ENCODE results near the gene GUCY1A2. TPM values are rescaled to one million over a fixed set of nuclear protein-coding genes. Genes with fewer than 3 reads are reported as not detected.

The GUCY1A2 gene
- total and polyA plus RNA-seq, 2 donors (not counting 3 experiments of a cell fraction or from before 2014, with no cell fraction given), result 0.02 to 0.03 TPM

DNA sequence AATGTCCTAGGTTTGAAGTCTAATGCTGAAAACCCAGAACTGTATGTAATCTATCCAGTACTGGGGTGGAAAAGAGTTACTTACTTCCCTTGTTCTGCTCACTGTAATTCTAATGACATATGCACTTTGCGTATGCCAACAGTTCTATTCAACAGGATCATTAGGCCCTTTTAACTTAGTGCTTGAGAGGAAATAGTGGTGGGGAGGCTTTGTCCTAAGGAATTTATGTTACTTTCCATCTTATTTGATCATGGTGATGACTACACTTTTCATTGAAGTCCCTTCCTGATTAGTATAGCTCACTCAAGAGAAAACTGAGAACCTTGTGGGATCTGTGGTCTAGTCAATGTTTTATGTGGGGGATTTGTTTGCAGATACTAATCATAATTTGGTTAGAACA lies 348.2 kb downstream of the GUCY1A2 start:
- DNase-seq (ENCODE audit: low read depth, low spot score), result no peak
- intact Hi-C loops (cut with micrococcal nuclease), result no loop called here
- Histone ChIP-seq H3K4me1 (ENCODE audit: control insufficient read depth, extremely low read depth, insufficient read depth, low read length) (no peaks in the 10 kb centered on the region), H3K27ac (ENCODE audit: insufficient read depth, low read depth, low read length) (no peak overlapping the region), H3K9me3 (replicated peaks; ENCODE audit: control insufficient read depth, insufficient read depth, low read length) (no peaks in the 10 kb centered on the region), H2AFZ (ENCODE audit: low read depth, low read length) (no peak overlapping the region), H3K4me2 (ENCODE audit: insufficient read depth, low read length) (no peak overlapping the region), H3K79me2 (ENCODE audit: control insufficient read depth, insufficient read depth, low read length) (no peaks in the 10 kb centered on the region), H3K9ac (replicated peaks; ENCODE audit: extremely low read depth, insufficient read depth, low read length) (no peak overlapping the region), H3K4me3 (replicated peaks in 1 of 3; ENCODE audit: insufficient read depth in 1 of 3, low read depth in 1 of 3, low read length in 3 of 3) (no peak overlapping the region), H3K36me3 (ENCODE audit: control insufficient read depth in 2 of 2, extremely low read depth in 1 of 2, insufficient read depth in 2 of 2, low read length in 2 of 2) (no peaks in the 10 kb centered on the region), H3K9me1 (replicated peaks; ENCODE audit: control insufficient read depth, extremely low read depth, insufficient read depth, low read length) (no peaks in the 10 kb centered on the region), H4K20me1 (replicated peaks; ENCODE audit: control insufficient read depth, extremely low read depth, insufficient read depth, low read length) (no peaks in the 10 kb centered on the region), H3K27me3 (ENCODE audit: control insufficient read depth in 2 of 2, insufficient read depth in 2 of 2, low read length in 2 of 2) (no peaks in the 10 kb centered on the region)
- dilution Hi-C loops (cut with MboI; ENCODE audit: extremely low pct_ligation_motif_present, low sequenced_read_pairs), result no loop called here
- no TSS peak for BruUV-seq (replicated peaks)
- TF ChIP-seq POLR2A (IDR thresholded peaks at IDR 0.05; ENCODE audit: low read depth, low read length), result no peak
- TF ChIP-seq JUN (IDR thresholded peaks at IDR 0.05; ENCODE audit: borderline replicate concordance, insufficient read depth, insufficient read length, low read depth), result no peak
- TF ChIP-seq EZH2 (IDR thresholded peaks at IDR 0.05; ENCODE audit: borderline replicate concordance, low read depth, low read length, severe bottlenecking), result no peak
- TF ChIP-seq, protein P1, sequence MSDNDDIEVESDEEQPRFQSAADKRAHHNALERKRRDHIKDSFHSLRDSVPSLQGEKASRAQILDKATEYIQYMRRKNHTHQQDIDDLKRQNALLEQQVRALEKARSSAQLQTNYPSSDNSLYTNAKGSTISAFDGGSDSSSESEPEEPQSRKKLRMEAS (IDR thresholded peaks at IDR 0.05; ENCODE audit: insufficient read depth, insufficient read length), result no peak
- no peak for TF ChIP-seq GATA2 (IDR thresholded peaks at IDR 0.05; ENCODE audit: insufficient read depth, insufficient read length, low read depth, low read length)
- no peak for TF ChIP-seq MYC (IDR thresholded peaks at IDR 0.05; ENCODE audit: low read depth, low read length)
- no peak for TF ChIP-seq POLR2AphosphoS5 (IDR thresholded peaks at IDR 0.05; ENCODE audit: insufficient read depth, low read depth, low read length)
- TF ChIP-seq, protein P2, sequence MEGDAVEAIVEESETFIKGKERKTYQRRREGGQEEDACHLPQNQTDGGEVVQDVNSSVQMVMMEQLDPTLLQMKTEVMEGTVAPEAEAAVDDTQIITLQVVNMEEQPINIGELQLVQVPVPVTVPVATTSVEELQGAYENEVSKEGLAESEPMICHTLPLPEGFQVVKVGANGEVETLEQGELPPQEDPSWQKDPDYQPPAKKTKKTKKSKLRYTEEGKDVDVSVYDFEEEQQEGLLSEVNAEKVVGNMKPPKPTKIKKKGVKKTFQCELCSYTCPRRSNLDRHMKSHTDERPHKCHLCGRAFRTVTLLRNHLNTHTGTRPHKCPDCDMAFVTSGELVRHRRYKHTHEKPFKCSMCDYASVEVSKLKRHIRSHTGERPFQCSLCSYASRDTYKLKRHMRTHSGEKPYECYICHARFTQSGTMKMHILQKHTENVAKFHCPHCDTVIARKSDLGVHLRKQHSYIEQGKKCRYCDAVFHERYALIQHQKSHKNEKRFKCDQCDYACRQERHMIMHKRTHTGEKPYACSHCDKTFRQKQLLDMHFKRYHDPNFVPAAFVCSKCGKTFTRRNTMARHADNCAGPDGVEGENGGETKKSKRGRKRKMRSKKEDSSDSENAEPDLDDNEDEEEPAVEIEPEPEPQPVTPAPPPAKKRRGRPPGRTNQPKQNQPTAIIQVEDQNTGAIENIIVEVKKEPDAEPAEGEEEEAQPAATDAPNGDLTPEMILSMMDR (IDR thresholded peaks at IDR 0.05; ENCODE audit: extremely low read depth in 1 of 2, insufficient read depth in 1 of 2, low read depth in 1 of 2, low read length in 2 of 2), result no peak
- TF ChIP-seq FOS (IDR thresholded peaks at IDR 0.05; ENCODE audit: borderline replicate concordance, insufficient read depth, low read length), result no peak
- POLR2A ChIA-PET, result no interaction called here
- no peak for FAIRE-seq
- CTCF ChIA-PET, result no interaction called here
